Right atrium auricular region (tissue), 2 donors: ENCODE data around the gene RAPGEF4. TPM values are rescaled to one million over a fixed set of nuclear protein-coding genes. Genes with fewer than 3 reads are reported as not detected.
"Not testable (repeated sequence)": the region's sequence is repeated elsewhere in the genome, so short reads cannot be mapped to it uniquely, and the experiment has no call there.

Experiments used
- DNase-seq: peaks from one replicate; pipeline ENCODE4 v3.0.0-alpha.2; 2019; ENCODE audit warnings: low spot score
- H3K27ac ChIP-seq, 2 donors: fragments of 200-600 bp; sonication (generic); 1 replicate in 1 of 2; 2 replicates in 1 of 2; pipeline ENCODE4 v1.5.1; 2016 to 2019
- H3K27me3 ChIP-seq, 2 donors: fragments of 200-600 bp; sonication (generic); one replicate each; pipeline versions ENCODE4 v1.5.1 to v1.6.0; 2017 to 2019
- H3K36me3 ChIP-seq: fragments of 200-600 bp; sonication (generic); one replicate; pipeline ENCODE4 v1.5.1; 2016
- H3K4me1 ChIP-seq, 2 donors: fragments of 200-600 bp; sonication (generic); one replicate each; pipeline versions ENCODE4 v1.5.1 to v1.6.0; 2017 to 2019
- H3K4me3 ChIP-seq, 2 donors: fragments of 200-600 bp; sonication (generic); 1 replicate in 1 of 2; 2 replicates in 1 of 2; pipeline ENCODE4 v1.5.1; 2017 to 2019; ENCODE audit warnings: mild to moderate bottlenecking in 1 of 2, moderate library complexity in 1 of 2
- H3K9me3 ChIP-seq, 2 donors: fragments of 200-600 bp; sonication (generic); one replicate each; pipeline ENCODE4 v1.5.1; 2019
- CTCF ChIP-seq, 2 donors: fragments of 200-600 bp; sonication (generic); IDR thresholded peaks; one replicate each; pipeline ENCODE4 v1.5.1; 2019; ENCODE audit warnings: antibody characterized with exemption in 2 of 2
- total RNA-seq, 2 donors: library from RNA; depleted of rRNA; stranded (reverse); fragments of >200 nt; gene quantifications; one replicate each; pipeline ENCODE4 v1.1.0, GENCODE V29; 2016

The RAPGEF4 gene
- total RNA-seq, 2 donors from 2014 or later: 6.2 to 14.1 TPM

GRCh38 chr2:173087793-173088496 lies 352.3 kb downstream of the RAPGEF4 start:
- DNase-seq: no peak
- Histone ChIP-seq H3K4me3 (no peak overlapping the region), H3K9me3 (no peaks in the 10 kb centered on the region), H3K36me3 (peaks cover 12% of the 10 kb centered on the region), H3K4me1 (peaks cover 0 to 71% of the 10 kb centered on the region in 2 donors), H3K27me3 (no peaks in the 10 kb centered on the region), H3K27ac (peak overlapping the region; percentile 54 to 67)
- TF ChIP-seq CTCF (IDR thresholded peaks at IDR 0.05): no peak

GRCh38 chr2:173090276-173090877 lies 354.7 kb downstream of the RAPGEF4 start:
- H3K27me3 ChIP-seq: no peaks in the 10 kb centered on the region
- no peak for DNase-seq
- H3K4me1 ChIP-seq: peaks cover 0 to 56% of the 10 kb centered on the region in 2 donors
- H3K9me3 ChIP-seq: no peaks in the 10 kb centered on the region
- peak overlapping the region; percentile 81 to 84 for H3K27ac ChIP-seq
- H3K4me3 ChIP-seq: peak overlapping the region in 1 of 2 donors; percentile 3
- TF ChIP-seq CTCF (IDR thresholded peaks at IDR 0.05): no peak
- peaks cover 14% of the 10 kb centered on the region for H3K36me3 ChIP-seq

- peak in 1 of 2 donors; percentile 51 for TF ChIP-seq CTCF (IDR thresholded peaks at IDR 0.05)
- H3K4me3 ChIP-seq: peak overlapping the region in 1 of 2 donors; percentile 3
- peaks cover 0 to 56% of the 10 kb centered on the region in 2 donors for H3K4me1 ChIP-seq
- no peaks in the 10 kb centered on the region for H3K9me3 ChIP-seq
- H3K27ac ChIP-seq: peak overlapping the region; percentile 81 to 84
- H3K36me3 ChIP-seq: peaks cover 14% of the 10 kb centered on the region
- no peak for DNase-seq
- H3K27me3 ChIP-seq: no peaks in the 10 kb centered on the region
These were observed 355.5 kb downstream of the RAPGEF4 start for GRCh38 chr2:173090973-173091660.

- no peak for DNase-seq
- Histone ChIP-seq H3K9me3 (no peaks in the 10 kb centered on the region), H3K4me1 (peaks cover 0 to 49% of the 10 kb centered on the region in 2 donors), H3K27ac (peak overlapping the region; percentile 81 to 84), H3K36me3 (peaks cover 17% of the 10 kb centered on the region), H3K27me3 (no peaks in the 10 kb centered on the region), H3K4me3 (peak overlapping the region in 1 of 2 donors; percentile 4)
- no peak for TF ChIP-seq CTCF (IDR thresholded peaks at IDR 0.05)
These were observed 356.3 kb downstream of the RAPGEF4 start for GRCh38 chr2:173091910-173092309.

- Histone ChIP-seq H3K36me3 (peaks cover 20% of the 10 kb centered on the region), H3K27ac (peak overlapping the region; percentile 81 to 84), H3K9me3 (no peaks in the 10 kb centered on the region), H3K4me1 (peaks cover 0 to 43% of the 10 kb centered on the region in 2 donors), H3K27me3 (no peaks in the 10 kb centered on the region), H3K4me3 (no peak overlapping the region)
- no peak for DNase-seq
- TF ChIP-seq CTCF (IDR thresholded peaks at IDR 0.05): no peak
These were observed 357.3 kb downstream of the RAPGEF4 start for GRCh38 chr2:173092844-173093402.

GRCh38 chr2:173093617-173094016 lies 358.0 kb downstream of the RAPGEF4 start:
- peaks cover 20% of the 10 kb centered on the region for H3K36me3 ChIP-seq
- not testable (repeated sequence) for DNase-seq, H3K4me3 ChIP-seq, H3K27me3 ChIP-seq, H3K9me3 ChIP-seq
- peaks cover 0 to 40% of the 10 kb centered on the region in 2 donors for H3K4me1 ChIP-seq
- H3K27ac ChIP-seq: peak overlapping the region in 1 of 2 donors; percentile 81
